Gastroesophageal sphincter (tissue), 3 donors: ENCODE data around the gene PSMD2.

ENCODE experiments used
- CTCF ChIP-seq, 4 experiments: fragments of 200-600 bp in 2 of 4; fragments of 450-650 bp in 2 of 4; sonication (generic) in 1 of 4; IDR thresholded peaks; one replicate each; pipeline ENCODE4 v1.5.1; 2017 to 2019; ENCODE audit warnings: antibody characterized with exemption in 4 of 4, mild to moderate bottlenecking in 2 of 4, moderate library complexity in 2 of 4
- EP300 ChIP-seq: sonication (generic); formaldehyde crosslinking; IDR thresholded peaks from one replicate; pipeline ENCODE4 v1.6.1; 2017; ENCODE audit warnings: antibody characterized with exemption, mild to moderate bottlenecking
- POLR2A ChIP-seq, 2 donors: fragments of 450-650 bp; IDR thresholded peaks; one replicate each; pipeline ENCODE4 v1.6.1; 2017; ENCODE audit warnings: antibody characterized with exemption in 2 of 2, mild to moderate bottlenecking in 2 of 2, moderate library complexity in 1 of 2
- POLR2AphosphoS5 ChIP-seq: sonication (generic); formaldehyde crosslinking; IDR thresholded peaks from one replicate; pipeline ENCODE4 v1.6.1; 2017; ENCODE audit warnings: antibody characterized with exemption

- no peak for TF ChIP-seq CTCF (IDR thresholded peaks at IDR 0.05)
- TF ChIP-seq POLR2AphosphoS5: no peak
- no peak for TF ChIP-seq POLR2A (IDR thresholded peaks at IDR 0.05)
- TF ChIP-seq EP300: no peak
These were observed 48.4 kb downstream of the PSMD2 start for GRCh38 chr3:184347321-184348056.
